DND-41 (cell line): Measurements from ENCODE around the gene HTR2A.

Experiments used
- EZH2 ChIP-seq: IDR thresholded peaks from 3 replicates; pipeline ENCODE4 v1.6.1; 2012; ENCODE audit warnings: borderline replicate concordance, low read depth, mild to moderate bottlenecking, moderate library complexity, low read length, inconsistent platforms; ENCODE audit not compliant: severe bottlenecking
- TF ChIP-seq, protein P1 (sequence below): IDR thresholded peaks from 2 replicates; pipeline ENCODE4 v1.5.1; 2012; ENCODE audit warnings: borderline replicate concordance, low read length, moderate library complexity, mild to moderate bottlenecking; ENCODE audit not compliant: poor library complexity, severe bottlenecking; ENCODE audit errors: extremely low read depth

- TF ChIP-seq, protein P1, sequence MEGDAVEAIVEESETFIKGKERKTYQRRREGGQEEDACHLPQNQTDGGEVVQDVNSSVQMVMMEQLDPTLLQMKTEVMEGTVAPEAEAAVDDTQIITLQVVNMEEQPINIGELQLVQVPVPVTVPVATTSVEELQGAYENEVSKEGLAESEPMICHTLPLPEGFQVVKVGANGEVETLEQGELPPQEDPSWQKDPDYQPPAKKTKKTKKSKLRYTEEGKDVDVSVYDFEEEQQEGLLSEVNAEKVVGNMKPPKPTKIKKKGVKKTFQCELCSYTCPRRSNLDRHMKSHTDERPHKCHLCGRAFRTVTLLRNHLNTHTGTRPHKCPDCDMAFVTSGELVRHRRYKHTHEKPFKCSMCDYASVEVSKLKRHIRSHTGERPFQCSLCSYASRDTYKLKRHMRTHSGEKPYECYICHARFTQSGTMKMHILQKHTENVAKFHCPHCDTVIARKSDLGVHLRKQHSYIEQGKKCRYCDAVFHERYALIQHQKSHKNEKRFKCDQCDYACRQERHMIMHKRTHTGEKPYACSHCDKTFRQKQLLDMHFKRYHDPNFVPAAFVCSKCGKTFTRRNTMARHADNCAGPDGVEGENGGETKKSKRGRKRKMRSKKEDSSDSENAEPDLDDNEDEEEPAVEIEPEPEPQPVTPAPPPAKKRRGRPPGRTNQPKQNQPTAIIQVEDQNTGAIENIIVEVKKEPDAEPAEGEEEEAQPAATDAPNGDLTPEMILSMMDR: no peak
- TF ChIP-seq EZH2: no peak
Observed at GRCh38 chr13:46936525-46936924, 39.7 kb upstream of the HTR2A start.
